ENCODE measurements around the gene TRIM66.

The TRIM66 gene

DNA sequence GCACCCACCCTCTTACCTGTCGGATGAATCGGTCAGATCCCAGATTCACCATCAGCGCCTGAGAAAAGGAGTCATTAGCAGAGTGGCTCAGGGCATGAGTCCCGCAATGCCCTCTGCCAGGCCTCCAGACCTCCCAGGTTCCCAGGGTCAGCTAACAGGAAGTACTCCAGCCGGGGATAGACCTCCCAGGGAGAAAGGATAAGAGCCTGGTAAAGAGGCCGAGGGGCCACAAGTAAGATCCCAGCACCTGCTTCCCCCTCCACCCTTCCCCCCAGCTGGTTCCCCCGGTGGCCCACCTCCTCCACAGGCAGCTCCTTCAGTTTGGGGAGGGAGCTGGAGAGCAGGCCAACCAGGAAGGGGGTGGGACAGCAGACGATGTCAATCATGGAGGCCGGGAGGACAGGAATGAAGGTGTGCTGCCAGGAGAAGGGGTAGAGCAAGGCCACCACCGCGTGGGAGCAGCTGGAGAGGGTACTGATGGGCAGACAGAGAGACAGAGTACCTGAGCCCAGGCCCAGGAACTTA lies 16.5 kb upstream of the TRIM66 start:
- Histone ChIP-seq H3K4me3 (ENCODE audit: low read depth, low read length) (no peak overlapping the region), H3K9me3 (no peaks in the 10 kb centered on the region), H3K4me1 (no peaks in the 10 kb centered on the region), H3K27me3 (no peaks in the 10 kb centered on the region), H3K36me3 (no peaks in the 10 kb centered on the region; the same call in none of the 2 replicates)
- TF ChIP-seq, protein P1, sequence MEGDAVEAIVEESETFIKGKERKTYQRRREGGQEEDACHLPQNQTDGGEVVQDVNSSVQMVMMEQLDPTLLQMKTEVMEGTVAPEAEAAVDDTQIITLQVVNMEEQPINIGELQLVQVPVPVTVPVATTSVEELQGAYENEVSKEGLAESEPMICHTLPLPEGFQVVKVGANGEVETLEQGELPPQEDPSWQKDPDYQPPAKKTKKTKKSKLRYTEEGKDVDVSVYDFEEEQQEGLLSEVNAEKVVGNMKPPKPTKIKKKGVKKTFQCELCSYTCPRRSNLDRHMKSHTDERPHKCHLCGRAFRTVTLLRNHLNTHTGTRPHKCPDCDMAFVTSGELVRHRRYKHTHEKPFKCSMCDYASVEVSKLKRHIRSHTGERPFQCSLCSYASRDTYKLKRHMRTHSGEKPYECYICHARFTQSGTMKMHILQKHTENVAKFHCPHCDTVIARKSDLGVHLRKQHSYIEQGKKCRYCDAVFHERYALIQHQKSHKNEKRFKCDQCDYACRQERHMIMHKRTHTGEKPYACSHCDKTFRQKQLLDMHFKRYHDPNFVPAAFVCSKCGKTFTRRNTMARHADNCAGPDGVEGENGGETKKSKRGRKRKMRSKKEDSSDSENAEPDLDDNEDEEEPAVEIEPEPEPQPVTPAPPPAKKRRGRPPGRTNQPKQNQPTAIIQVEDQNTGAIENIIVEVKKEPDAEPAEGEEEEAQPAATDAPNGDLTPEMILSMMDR (IDR thresholded peaks at IDR 0.05; ENCODE audit: low read depth, low read length), result no peak
- no peak for DNase-seq

DNA sequence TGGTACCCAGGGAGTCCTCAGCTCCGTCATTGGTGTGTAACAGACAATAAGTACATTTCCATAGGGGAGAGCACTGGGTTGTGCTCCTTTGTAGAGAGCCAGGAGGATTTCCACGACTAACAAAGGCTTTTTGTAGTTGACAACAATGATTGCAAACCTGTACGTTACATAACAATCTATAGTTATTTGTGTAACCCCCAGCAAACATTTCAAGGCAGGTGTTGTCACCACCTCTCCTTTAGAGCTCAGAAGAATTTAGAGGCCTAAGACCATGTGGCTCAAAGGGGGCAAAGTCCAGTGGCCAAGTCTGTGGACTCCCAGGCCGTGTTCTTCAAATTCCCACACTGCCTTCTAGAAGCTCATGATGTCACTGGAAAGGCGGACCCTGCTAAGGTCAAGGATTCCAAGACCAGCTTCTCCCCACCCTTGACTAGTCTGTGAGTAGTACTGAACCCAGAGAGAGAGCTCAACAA lies 15.9 kb upstream of the TRIM66 start:
- TF ChIP-seq, protein P1 (IDR thresholded peaks at IDR 0.05; ENCODE audit: low read depth, low read length), result no peak
- no peak overlapping the region for H3K4me3 ChIP-seq (ENCODE audit: low read depth, low read length)

DNA sequence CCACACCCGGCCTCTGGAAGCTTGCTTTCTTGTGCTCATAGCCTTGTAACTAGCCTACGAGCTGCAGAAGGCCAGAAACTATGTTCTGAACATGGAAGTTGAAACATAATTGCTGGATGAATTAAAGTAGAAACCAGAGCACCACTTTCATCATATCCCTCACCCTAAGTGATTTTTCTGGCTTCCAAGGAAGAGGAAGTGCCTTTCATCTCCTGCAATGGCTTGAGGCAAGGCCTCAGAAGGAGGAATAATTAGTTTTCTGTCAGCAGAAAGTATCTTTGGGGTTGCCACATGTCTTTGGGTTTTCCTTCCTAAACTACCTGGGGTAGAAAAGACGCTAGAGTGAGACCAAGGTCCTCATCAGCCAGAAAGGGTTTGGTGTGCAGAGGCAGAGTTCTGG lies 14.6 kb upstream of the TRIM66 start:
- Histone ChIP-seq H3K4me1 (no peaks in the 10 kb centered on the region), H3K36me3 (peaks cover 3% of the 10 kb centered on the region), H3K27me3 (no peaks in the 10 kb centered on the region), H3K9me3 (no peaks in the 10 kb centered on the region), H3K4me3 (ENCODE audit: low read depth, low read length) (no peak overlapping the region)
- no peak for DNase-seq
- TF ChIP-seq, protein P1 (IDR thresholded peaks at IDR 0.05; ENCODE audit: low read depth, low read length), result no peak

More for the DNA sequence above, 15.9 kb upstream of the TRIM66 start:
- Histone ChIP-seq H3K9me3 (no peaks in the 10 kb centered on the region), H3K36me3 (no peaks in the 10 kb centered on the region; the same call in none of the 2 replicates), H3K4me1 (no peaks in the 10 kb centered on the region), H3K27me3 (no peaks in the 10 kb centered on the region)
- no peak for DNase-seq

DNA sequence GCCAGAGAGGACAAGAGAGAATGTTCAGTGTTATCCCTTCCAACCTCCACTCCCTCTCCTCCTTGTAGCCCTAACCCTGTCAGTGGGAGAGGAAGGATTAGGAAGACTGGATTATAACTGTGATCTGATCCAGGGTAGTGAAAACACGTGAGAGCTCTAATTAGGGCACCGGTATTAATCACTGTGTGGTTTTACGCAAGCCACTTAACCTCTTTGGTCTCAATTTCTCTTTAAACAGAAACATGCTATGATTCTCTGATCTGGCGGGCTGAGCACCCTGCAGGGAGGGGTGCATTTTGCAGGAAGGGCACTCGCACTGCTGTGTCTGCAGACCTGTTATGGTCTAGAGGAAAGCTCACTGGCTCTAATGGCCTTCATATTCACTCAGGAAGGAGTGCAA lies 11.7 kb upstream of the TRIM66 start:
- no peak for DNase-seq
- Histone ChIP-seq H3K4me3 (ENCODE audit: low read depth, low read length) (no peak overlapping the region), H3K4me1 (no peaks in the 10 kb centered on the region), H3K9me3 (no peaks in the 10 kb centered on the region), H3K36me3 (peaks cover 4% of the 10 kb centered on the region), H3K27me3 (no peaks in the 10 kb centered on the region)
- TF ChIP-seq, protein P1 (IDR thresholded peaks at IDR 0.05; ENCODE audit: low read depth, low read length), result no peak

DNA sequence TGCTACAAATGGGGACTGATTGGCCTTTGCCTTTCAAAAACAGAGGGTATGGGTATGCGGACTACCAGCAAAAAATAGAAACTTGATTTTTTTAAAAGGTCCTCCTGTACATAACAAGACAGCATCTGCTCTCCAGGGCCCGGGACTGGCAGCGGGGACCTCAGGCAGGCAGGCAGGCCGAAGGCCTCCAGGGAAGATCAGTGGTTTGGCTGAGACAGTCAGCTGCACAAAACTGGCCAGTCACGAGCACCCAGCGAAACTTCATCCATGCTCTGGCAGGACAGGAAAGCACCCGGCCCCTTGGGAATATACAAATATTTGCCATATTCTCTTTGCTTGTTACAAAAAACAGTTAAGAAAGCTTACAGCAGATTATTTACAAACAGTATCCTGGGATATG lies 11.1 kb upstream of the TRIM66 start:
- no peak overlapping the region for H3K4me3 ChIP-seq (ENCODE audit: low read depth, low read length)
- H3K36me3 ChIP-seq, result peaks cover 4% of the 10 kb centered on the region
- H3K27me3 ChIP-seq, result no peaks in the 10 kb centered on the region
- no peak for DNase-seq
- H3K9me3 ChIP-seq, result no peaks in the 10 kb centered on the region
- TF ChIP-seq, protein P1 (IDR thresholded peaks at IDR 0.05; ENCODE audit: low read depth, low read length), result no peak
- H3K4me1 ChIP-seq, result no peaks in the 10 kb centered on the region

DNA sequence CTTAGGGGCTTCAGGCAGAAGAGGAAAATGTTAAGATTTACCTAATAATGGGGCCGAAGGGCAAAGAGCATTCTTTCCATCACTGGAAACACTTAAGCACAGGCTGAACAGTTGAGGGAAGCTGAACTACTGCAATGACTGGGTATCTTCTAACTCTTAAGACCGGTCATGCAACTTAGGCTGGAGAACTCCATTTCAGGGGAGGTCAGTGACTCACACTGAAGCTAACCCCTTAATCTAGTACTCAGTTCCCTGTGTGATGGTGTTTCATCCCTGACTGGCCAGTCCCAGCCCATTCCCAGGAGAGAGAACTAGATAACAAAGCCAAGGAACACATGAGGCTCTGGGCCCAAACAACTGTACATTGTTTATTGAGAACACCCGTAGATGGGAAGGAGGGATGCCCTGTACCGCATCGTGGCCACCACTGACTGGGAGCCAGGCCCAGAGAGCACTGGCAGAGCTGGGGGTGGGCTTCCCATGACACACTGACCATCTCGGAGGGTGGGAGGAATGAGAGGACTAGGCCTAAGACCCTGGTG lies 10.6 kb upstream of the TRIM66 start:
- peaks cover 4% of the 10 kb centered on the region for H3K36me3 ChIP-seq
- H3K4me1 ChIP-seq, result no peaks in the 10 kb centered on the region
- DNase-seq, result no peak
- H3K4me3 ChIP-seq (ENCODE audit: low read depth, low read length), result no peak overlapping the region
- TF ChIP-seq, protein P1 (IDR thresholded peaks at IDR 0.05; ENCODE audit: low read depth, low read length), result no peak
- no peaks in the 10 kb centered on the region for H3K27me3 ChIP-seq
- no peaks in the 10 kb centered on the region for H3K9me3 ChIP-seq

Data from BE2C (cell line).